ENCODE data around the gene FAM47E.

Gene FAM47E

DNA sequence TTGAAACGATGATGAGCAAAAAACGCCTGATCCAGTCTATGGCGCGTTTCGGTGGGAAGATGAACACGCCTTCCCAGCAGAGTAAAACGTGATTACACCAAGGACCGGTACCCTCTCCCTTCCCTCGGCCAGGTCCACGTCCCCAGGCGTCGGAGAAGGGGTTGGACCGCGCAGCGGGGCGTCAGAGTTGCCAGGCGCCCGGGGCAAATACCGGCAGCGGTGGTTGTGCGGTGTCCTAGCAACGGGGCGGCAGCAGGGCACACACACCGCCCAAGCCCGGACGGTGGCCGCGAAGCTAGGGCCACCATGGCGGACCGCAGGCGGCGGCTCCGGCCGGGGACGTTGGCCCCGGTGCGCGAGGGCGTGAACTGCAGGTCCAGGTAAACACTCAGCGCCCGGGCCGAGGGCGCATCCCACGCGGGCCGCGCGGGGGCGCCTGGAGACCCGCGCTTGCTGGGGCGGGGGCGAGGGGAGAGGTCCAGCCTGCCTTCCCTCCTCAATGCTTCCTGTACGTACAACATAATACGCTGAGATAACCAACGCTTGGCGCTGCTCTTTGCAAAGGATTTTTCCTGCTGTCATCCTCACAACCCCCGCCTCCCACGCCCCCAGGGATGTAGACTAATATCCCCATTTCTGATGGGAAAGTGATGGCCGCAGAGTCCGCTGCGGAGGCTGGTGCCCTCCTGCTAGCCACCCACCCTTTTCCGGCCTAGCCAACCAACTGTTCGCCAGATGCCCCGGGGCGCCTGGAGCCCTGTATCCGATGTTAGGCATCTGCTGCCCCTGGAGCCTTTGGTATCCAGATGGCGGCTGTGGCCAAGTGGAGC, at the start of gene FAM47E:
TSS of gene FAM47E (plus strand) at position 281 of the 830 bp plus-strand sequence. CDS start at position 307, 26 bp downstream.
- peak; percentile 45 to 70 for DNase-seq

- no peak for DNase-seq
Measured at GRCh38 chr4:76203541-76203940, 48.0 kb upstream of the FAM47E start.

DNA sequence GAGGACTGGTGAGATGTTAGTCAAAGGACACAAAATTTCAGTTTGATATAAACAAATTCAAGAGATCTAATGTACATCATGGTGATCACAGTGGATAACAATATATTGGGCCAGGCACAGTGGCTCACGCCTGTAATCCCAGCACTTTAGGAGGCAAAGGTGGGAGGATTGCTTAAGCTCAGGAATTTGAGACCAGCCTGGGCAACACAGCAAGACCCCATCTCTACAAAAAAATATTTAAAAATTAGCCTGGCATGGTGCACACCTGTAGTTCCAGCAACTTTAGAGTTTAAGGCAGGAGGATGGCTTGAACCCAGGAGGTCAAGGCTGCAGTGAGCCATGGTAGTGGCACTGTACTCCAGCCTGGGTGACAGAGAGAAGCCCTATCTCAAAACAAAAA, 46.6 kb upstream of the FAM47E start:
- no peak for DNase-seq

- no peak for DNase-seq
Measured at GRCh38 chr4:76205476-76205875, 46.0 kb upstream of the FAM47E start.

DNA sequence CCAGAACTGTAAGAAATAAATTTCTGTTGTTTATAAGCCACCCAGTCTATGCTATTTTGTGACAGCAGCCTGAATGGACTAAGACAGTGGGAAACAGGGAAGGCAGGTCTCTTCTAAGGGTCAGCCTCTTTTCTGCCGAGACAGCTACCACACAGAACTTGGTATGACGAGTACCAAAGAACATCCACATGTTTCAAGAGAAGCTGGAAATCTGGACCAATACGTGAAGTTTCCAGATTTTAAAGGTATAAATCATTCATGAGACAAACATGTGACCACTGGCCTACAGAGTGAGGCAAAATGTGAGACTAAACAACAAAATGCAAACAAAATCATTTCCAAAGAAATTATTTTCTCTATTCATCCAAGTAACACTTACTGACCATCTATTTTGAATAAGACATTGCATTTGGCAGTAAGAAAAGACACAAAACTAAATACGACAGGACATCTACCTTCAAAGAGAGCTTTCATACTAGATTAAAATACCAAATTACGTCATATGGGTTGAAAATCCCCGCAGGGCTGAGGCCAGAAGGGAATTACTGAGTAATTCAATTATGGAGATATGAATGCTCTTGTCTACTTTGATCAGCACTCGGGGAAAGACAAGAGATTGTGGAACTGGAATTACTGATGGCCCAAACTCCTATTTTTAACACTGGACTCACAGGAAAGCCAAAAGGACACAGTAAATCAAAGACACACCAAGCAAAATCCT, 45.1 kb upstream of the FAM47E start:
- no peak for DNase-seq

DNA sequence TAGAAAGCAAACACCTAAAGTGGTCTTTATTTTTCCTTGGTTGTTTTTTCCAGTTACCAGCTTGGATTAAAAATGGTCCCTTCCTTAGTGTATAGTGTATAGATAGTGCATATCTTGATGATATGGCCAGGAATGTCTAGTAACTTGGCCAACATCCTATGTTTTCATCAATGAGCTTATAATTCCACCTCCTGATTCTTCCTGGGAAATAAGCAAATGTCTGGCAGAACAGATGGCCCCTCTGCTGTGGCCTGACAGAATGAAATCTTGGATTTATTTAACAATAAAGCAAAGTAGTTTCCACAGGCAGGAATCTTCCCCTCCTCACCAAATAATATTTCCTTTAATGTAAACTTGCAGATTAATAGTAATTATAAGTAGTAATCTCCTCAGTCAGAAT, 44.0 kb upstream of the FAM47E start:
- no peak for DNase-seq

- DNase-seq, result peak; percentile 63 to 90
Measured at GRCh38 chr4:76208005-76208765, 43.3 kb upstream of the FAM47E start.

GRCh38 chr4:76209881-76210280, 41.6 kb upstream of the FAM47E start:
- no peak for DNase-seq

- no peak for DNase-seq
Measured at GRCh38 chr4:76210452-76210851, 41.1 kb upstream of the FAM47E start.

DNA sequence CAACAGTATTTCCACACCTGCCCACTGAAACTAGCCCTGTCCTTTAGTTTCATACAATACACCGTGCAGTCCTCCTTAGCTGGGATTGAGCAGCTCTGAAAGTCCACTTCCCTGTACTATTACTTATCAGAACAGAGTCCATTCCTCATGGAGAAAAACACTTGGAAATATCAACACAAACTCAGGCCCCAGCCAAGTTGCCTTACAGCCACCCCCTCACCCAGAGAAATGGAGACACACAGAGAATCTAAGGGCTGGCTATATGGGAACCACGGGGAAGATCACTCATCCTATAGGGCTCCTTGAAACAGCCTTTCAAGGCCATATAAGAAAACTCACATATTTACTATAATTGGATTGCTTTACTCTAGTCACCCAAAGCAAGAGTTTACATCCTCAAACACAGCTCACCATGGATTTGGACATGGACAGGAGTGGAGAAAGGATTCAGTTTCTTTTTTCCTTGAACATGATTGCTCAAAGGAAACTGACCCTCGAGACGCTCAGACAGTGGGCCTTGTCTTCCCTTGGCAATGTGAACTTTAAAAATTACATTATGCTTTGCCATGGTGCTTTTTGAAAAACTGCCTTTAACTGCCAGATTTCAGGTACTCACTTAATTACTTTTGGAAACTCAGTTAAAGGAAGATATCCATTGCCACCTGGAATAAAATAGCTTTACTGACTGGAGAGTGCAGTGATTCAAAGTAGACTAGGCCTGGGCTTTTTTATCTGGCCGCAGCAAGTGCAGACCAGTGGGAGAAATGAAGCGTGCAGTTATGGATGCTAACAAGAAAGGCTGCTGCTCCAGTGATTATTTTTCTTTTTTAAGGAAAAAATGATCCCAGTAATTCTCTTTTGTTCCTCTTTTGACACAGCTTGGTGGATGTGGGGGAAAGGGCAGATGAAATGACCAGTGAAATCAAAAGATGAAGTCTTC, 39.5 kb upstream of the FAM47E start:
- no peak for DNase-seq

DNA sequence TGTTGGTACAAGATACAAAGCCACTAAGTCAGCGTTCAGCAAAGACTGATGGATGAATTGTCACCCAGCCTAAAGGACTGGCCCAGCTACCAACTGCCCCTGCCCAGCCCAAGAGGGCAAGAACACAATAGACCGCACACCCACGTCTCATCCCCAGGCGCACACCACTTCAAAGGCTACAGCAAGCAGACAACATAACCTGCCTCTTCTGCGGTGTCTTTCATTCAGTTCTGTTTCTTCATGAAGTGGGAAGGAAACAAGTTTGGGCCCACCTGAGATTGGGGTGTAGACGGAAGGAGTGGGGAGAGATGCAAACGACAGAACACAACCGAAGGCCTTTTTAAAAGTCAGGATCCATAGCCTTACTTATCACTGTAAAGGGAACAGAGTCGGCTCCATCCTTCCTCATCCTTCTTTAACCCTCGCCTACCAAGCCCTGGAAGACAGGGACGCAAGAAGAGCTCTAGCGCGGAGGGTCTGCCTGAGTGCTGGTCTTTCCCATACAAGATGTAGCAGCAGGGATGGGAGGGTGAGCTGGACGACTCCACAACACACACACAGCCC, 38.6 kb upstream of the FAM47E start:
- peak; percentile 58 to 65 for DNase-seq

DNA sequence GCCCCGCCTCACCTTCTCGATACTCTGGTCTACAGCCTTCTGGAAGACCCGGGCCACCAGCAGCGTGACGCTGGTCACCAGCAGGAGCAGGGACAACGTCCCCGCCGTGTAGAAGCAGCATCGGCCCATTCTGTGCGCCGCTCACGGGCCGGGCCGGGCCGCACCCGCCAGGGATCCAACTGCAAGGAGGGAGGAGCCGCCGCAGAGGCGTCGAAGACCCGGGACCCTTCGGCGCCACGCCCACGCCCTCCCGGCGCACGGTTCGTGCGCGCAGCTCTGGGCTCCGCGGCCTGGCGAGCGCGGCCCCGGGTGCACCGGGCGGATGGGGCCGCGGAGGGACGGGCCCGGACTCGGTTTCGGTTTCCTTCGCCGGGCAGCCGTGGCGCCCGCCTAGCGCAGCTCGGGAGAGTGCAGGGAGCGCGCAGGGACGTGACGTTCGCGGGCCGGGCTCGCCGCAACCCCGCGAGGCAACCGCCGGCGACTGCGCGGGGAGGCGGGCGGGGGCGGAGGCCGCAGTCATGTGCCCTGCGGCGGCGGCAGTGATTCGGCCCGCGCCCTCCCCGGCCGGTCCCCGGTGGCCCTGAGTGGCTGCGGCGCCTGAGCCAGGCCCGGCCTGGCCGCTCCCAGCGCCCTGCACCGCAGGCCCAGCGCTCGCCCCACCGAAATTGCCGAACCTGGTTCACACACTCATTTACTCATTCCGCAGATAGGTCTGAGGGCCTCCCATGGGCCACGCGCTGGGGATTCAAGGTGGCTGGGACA, 37.9 kb upstream of the FAM47E start, which contains the start of gene SCARB2:
TSS of gene SCARB2 (minus strand) at position 410 of the 762 bp plus-strand sequence. CDS start at position 129, 281 bp downstream.
- DNase-seq, result peak; percentile 84 to 85

DNA sequence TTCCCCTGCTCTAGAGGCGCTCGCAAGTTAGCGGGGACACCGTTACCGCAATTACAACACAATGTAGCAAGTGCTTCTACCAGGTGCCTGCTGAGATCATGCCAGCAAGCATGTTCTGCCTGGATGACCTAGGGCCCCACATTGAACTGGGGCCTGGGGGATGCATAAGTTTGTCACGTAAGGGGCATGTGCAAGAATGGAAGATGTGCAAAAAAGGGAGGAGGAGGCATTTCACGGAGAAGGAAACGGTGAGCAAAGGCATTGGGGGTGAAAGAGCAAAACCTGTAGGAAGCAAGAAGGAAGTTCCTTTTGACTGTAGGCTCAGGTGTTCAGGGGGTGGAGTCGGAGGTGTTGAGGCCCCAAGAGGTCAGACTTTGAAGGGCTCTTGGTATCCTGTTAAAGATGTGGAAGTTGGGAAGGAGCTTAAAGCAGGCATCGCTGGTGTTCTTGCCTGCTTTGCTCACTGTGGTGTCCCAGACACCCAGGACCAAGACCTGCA, 37.3 kb upstream of the FAM47E start:
- peak in 1 of 2 donors; percentile 30 for DNase-seq

DNA sequence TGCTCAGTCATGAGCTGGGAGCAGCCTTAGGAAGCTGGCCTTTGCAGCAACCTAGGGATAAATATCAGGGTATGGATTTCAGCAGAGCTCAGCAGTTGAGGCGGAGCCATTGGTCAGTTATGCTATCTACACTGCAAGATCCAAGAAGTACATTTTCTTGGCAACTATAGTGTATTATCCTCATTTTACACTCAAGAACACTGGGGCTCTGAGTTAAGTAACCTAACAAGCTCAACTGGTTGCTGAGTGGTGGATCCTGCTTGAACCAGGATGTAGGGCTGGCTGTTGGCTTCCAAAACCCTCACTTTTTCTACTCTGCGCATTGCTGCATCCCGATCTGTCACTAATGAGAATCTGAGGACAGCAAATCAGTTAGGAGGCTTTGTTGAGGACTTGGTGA, 36.4 kb upstream of the FAM47E start:
- no peak for DNase-seq

- no peak for DNase-seq
Measured at GRCh38 chr4:76216524-76216923, 35.0 kb upstream of the FAM47E start.

- no peak for DNase-seq
Measured at GRCh38 chr4:76216975-76217814, 34.3 kb upstream of the FAM47E start.

DNA sequence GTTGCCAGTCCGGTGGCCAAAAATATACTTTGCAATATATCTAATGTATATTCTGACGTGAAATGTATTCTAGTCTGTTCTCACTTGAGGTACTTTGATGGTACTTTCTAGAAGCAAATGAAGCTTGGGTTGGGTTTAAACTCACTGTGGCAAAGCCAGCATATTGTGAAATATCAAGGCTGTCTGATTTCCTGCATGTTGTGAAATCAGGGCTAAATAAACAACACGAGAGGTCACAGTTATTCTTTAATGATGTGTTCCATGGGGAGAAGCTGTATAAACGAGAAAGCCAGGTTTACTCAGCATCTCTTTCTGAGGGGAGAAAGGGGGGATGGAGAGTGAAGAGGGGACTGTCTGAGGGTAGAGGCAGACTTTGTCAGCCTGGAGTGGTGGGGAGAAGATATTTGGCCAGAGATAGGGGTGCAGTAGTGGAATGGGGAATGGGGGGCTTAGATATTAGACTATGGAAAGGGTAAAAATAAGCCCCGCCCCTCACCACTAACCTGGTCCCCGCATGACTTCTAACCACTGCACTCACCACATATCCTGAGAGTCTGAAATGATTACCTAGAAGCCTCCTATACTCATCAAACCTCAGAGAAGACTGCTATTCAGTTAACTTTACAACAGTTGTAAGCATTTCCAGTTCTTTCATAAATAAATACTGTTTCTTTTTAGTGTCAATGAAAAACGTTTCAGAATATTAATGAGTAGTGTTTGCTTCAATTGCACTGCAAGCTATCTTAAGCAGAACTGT, 32.0 kb upstream of the FAM47E start:
- no peak for DNase-seq

DNA sequence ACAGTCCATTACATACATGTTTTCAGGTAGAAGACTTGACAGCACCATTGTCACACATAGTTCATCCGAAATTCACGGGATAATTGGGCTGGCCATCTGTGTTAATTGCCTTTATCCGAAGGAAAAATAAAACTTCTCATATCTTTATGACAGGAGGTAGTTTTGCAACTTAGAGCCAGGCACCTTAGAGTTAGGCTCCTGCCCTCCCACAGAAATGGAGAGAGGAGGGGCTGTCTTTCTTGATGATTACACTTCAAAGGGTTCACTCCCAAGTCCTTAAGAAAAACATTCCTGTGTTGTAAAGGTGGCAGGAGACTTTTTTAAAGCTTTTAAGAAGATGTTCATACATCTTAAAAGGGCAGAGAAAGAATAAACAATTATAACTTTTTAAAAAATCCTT, 27.4 kb upstream of the FAM47E start:
- no peak for DNase-seq

DNA sequence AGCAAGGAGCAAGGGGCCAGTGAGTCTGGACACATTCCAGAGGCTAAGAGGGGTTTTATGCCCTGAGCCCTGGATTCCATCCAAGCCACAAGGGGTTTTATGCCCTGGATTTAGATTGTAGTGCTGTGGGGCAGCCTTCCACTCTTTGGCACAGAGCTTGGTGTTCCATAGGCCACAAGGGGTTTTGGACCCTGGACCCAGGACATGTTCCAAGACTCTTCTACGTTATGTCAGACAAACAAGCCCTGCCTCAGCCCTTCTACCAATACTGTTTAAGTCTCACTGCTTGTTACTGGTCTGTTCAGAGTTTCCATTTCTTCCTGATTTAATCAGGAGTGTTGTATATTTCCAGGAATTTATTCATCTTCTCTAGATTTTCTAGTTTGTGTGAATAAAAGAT, 25.1 kb upstream of the FAM47E start:
- DNase-seq, result no peak

Measured in hippocampal formation (tissue), 2 donors.